Activated naive CD4-positive, alpha-beta T cell treated with anti-CD3 and anti-CD28 coated beads for 36 hours (primary cell): ENCODE results near the gene MRPL14. TPM values are rescaled to one million over a fixed set of nuclear protein-coding genes. Genes with fewer than 3 reads are reported as not detected.
"Not testable (repeated sequence)": the region's sequence is repeated elsewhere in the genome, so short reads cannot be mapped to it uniquely, and the experiment has no call there.

ENCODE experiments used
- CTCF ChIA-PET: fragments of 350-600 bp; sonication (Branson Sonifier 250); formaldehyde crosslinking; loops from one replicate; lab custom pipeline; 2021; ENCODE audit warnings: antibody characterized with exemption; lab: Charles Lee
- DNase-seq: peaks from one replicate; pipeline ENCODE4 v3.0.0-alpha.2; 2020
- H3K27ac Mint-ChIP-seq: one replicate; pipeline ENCODE4 v1.8.0; 2021; ENCODE audit warnings: mild to moderate bottlenecking, mixed read lengths
- H3K27me3 Mint-ChIP-seq: one replicate; pipeline ENCODE4 v1.8.0; 2021; ENCODE audit warnings: low read depth, mixed read lengths
- H3K36me3 Mint-ChIP-seq: one replicate; pipeline ENCODE4 v1.8.0; 2021; ENCODE audit warnings: low read depth, mixed read lengths
- H3K4me1 Mint-ChIP-seq: one replicate; pipeline ENCODE4 v1.8.0; 2021; ENCODE audit warnings: low read depth, mixed read lengths
- H3K4me3 Mint-ChIP-seq: one replicate; pipeline ENCODE4 v1.8.0; 2021; ENCODE audit warnings: mild to moderate bottlenecking, moderate library complexity, mixed read lengths
- H3K9me3 Mint-ChIP-seq: one replicate; pipeline ENCODE4 v1.8.0; 2021; ENCODE audit warnings: mixed read lengths
- intact Hi-C: fragments of 100-400 bp; cut with micrococcal nuclease; formaldehyde crosslinking; loops from one replicate; pipeline ENCODE4 v1.15.1; 2023
- total RNA-seq, 2 experiments: library from RNA; stranded (reverse); gene quantifications; one replicate each; pipeline ENCODE4 v1.2.3, GENCODE V29; 2021

MRPL14 gene
- total RNA-seq, 2 experiments from 2014 or later: 40.9 to 41.0 TPM

GRCh38 chr6:44093750-44094402, 33.4 kb downstream of the MRPL14 start:
- CTCF ChIA-PET: interaction anchor here (0.6 kb wide), 2 partner anchors 27 to 335 kb away, joined by 3 to 6 read pairs; no protein-coding TSS in a partner anchor
- H3K4me1 Mint-ChIP-seq: no peaks in the 10 kb centered on the region
- intact Hi-C loops: no loop called here
- no peak overlapping the region for H3K4me3 Mint-ChIP-seq
- H3K27me3 Mint-ChIP-seq: no peaks in the 10 kb centered on the region
- DNase-seq: no peak
- H3K9me3 Mint-ChIP-seq: no peaks in the 10 kb centered on the region
- no peaks in the 10 kb centered on the region for H3K36me3 Mint-ChIP-seq
- H3K27ac Mint-ChIP-seq: no peak overlapping the region

- Mint-ChIP-seq H3K27ac (no peak overlapping the region), H3K9me3 (no peaks in the 10 kb centered on the region), H3K27me3 (no peaks in the 10 kb centered on the region), H3K4me3 (no peak overlapping the region), H3K4me1 (no peaks in the 10 kb centered on the region), H3K36me3 (no peaks in the 10 kb centered on the region)
- DNase-seq: no peak
- CTCF ChIA-PET: interaction anchor here (1.1 kb wide), 1 partner anchor 14 kb away, joined by 3 read pairs; no protein-coding TSS in a partner anchor
- intact Hi-C loops: no loop called here
These were observed 34.2 kb downstream of the MRPL14 start for GRCh38 chr6:44093066-44093465.

GRCh38 chr6:44091981-44092884, 35.0 kb downstream of the MRPL14 start:
- Mint-ChIP-seq H3K36me3 (no peaks in the 10 kb centered on the region), H3K4me1 (no peaks in the 10 kb centered on the region), H3K27me3 (no peaks in the 10 kb centered on the region), H3K27ac (no peak overlapping the region), H3K9me3 (no peaks in the 10 kb centered on the region), H3K4me3 (no peak overlapping the region)
- DNase-seq: no peak
- CTCF ChIA-PET: interaction anchor here (0.7 to 1.1 kb wide), 3 partner anchors 14 to 1796 kb away, joined by 3 to 5 read pairs (median 3); no protein-coding TSS in a partner anchor
- intact Hi-C loops: no loop called here

- intact Hi-C loops, H3K9me3 Mint-ChIP-seq, H3K4me1 Mint-ChIP-seq, H3K36me3 Mint-ChIP-seq, H3K27ac Mint-ChIP-seq, H3K4me3 Mint-ChIP-seq, H3K27me3 Mint-ChIP-seq, DNase-seq: not testable (repeated sequence)
- CTCF ChIA-PET: interaction anchor here (0.7 to 0.9 kb wide), 3 partner anchors 60 to 1795 kb away, joined by 3 to 5 read pairs (median 4); no protein-coding TSS in a partner anchor
These were observed 35.9 kb downstream of the MRPL14 start for GRCh38 chr6:44091356-44091755.

GRCh38 chr6:44090465-44090864, 36.8 kb downstream of the MRPL14 start:
- no peaks in the 10 kb centered on the region for H3K9me3 Mint-ChIP-seq
- H3K4me1 Mint-ChIP-seq: no peaks in the 10 kb centered on the region
- no peak overlapping the region for H3K27ac Mint-ChIP-seq
- intact Hi-C loops: no loop called here
- H3K4me3 Mint-ChIP-seq: no peak overlapping the region
- CTCF ChIA-PET: interaction anchor here (1.5 kb wide), 1 partner anchor 12 kb away, joined by 3 read pairs; no protein-coding TSS in a partner anchor
- DNase-seq: no peak
- no peaks in the 10 kb centered on the region for H3K36me3 Mint-ChIP-seq
- no peaks in the 10 kb centered on the region for H3K27me3 Mint-ChIP-seq

- Mint-ChIP-seq H3K4me3 (no peak overlapping the region), H3K36me3 (no peaks in the 10 kb centered on the region), H3K4me1 (no peaks in the 10 kb centered on the region), H3K27ac (no peak overlapping the region), H3K9me3 (no peaks in the 10 kb centered on the region), H3K27me3 (no peaks in the 10 kb centered on the region)
- CTCF ChIA-PET: interaction anchor here (0.6 to 1.5 kb wide), 2 partner anchors 10 to 349 kb away, joined by 3 to 5 read pairs; no protein-coding TSS in a partner anchor
- no peak for DNase-seq
- intact Hi-C loops: no loop called here
These were observed 38.2 kb downstream of the MRPL14 start for GRCh38 chr6:44088827-44089590.

- CTCF ChIA-PET: no interaction called here
- no peaks in the 10 kb centered on the region for H3K27me3 Mint-ChIP-seq
- no peak overlapping the region for H3K27ac Mint-ChIP-seq
- no peaks in the 10 kb centered on the region for H3K9me3 Mint-ChIP-seq
- H3K4me3 Mint-ChIP-seq: no peak overlapping the region
- H3K36me3 Mint-ChIP-seq: no peaks in the 10 kb centered on the region
- H3K4me1 Mint-ChIP-seq: no peaks in the 10 kb centered on the region
- intact Hi-C loops: no loop called here
- no peak for DNase-seq
These were observed 39.6 kb downstream of the MRPL14 start for GRCh38 chr6:44087623-44088022.

GRCh38 chr6:44086931-44087574, 40.2 kb downstream of the MRPL14 start:
- CTCF ChIA-PET: interaction anchor here (0.9 kb wide), 1 partner anchor 9 kb away, joined by 4 read pairs; no protein-coding TSS in a partner anchor
- no peak overlapping the region for H3K4me3 Mint-ChIP-seq
- no peaks in the 10 kb centered on the region for H3K27me3 Mint-ChIP-seq
- no peaks in the 10 kb centered on the region for H3K9me3 Mint-ChIP-seq
- no peak overlapping the region for H3K27ac Mint-ChIP-seq
- no peaks in the 10 kb centered on the region for H3K4me1 Mint-ChIP-seq
- intact Hi-C loops: no loop called here
- DNase-seq: no peak
- no peaks in the 10 kb centered on the region for H3K36me3 Mint-ChIP-seq

- H3K27me3 Mint-ChIP-seq: no peaks in the 10 kb centered on the region
- CTCF ChIA-PET: interaction anchor here (0.8 to 2.2 kb wide), 6 partner anchors 10 to 433 kb away, joined by 3 to 8 read pairs (median 4); no protein-coding TSS in a partner anchor
- DNase-seq: no peak
- no peak overlapping the region for H3K4me3 Mint-ChIP-seq
- no peaks in the 10 kb centered on the region for H3K4me1 Mint-ChIP-seq
- no peaks in the 10 kb centered on the region for H3K9me3 Mint-ChIP-seq
- intact Hi-C loops: no loop called here
- H3K27ac Mint-ChIP-seq: no peak overlapping the region
- H3K36me3 Mint-ChIP-seq: no peaks in the 10 kb centered on the region
These were observed 42.0 kb downstream of the MRPL14 start for GRCh38 chr6:44085219-44085618.

- no peak for DNase-seq
- Mint-ChIP-seq H3K4me3 (no peak overlapping the region), H3K36me3 (no peaks in the 10 kb centered on the region)
These were observed 42.8 kb downstream of the MRPL14 start for GRCh38 chr6:44084231-44085014.

GRCh38 chr6:44082872-44083321, 44.4 kb downstream of the MRPL14 start:
- no peak for DNase-seq
- H3K36me3 Mint-ChIP-seq: no peaks in the 10 kb centered on the region
- CTCF ChIA-PET: interaction anchor here (0.6 to 1.8 kb wide), 2 partner anchors 9 to 160 kb away, joined by 3 to 10 read pairs; no protein-coding TSS in a partner anchor
- H3K4me3 Mint-ChIP-seq: no peak overlapping the region
- no peaks in the 10 kb centered on the region for H3K9me3 Mint-ChIP-seq
- no peaks in the 10 kb centered on the region for H3K27me3 Mint-ChIP-seq
- no peak overlapping the region for H3K27ac Mint-ChIP-seq
- intact Hi-C loops: no loop called here
- no peaks in the 10 kb centered on the region for H3K4me1 Mint-ChIP-seq

More at GRCh38 chr6:44084231-44085014, 42.8 kb downstream of the MRPL14 start:
- Mint-ChIP-seq H3K27ac (no peak overlapping the region), H3K9me3 (no peaks in the 10 kb centered on the region), H3K4me1 (no peaks in the 10 kb centered on the region), H3K27me3 (no peaks in the 10 kb centered on the region)
- CTCF ChIA-PET: interaction anchor here (0.8 to 2.2 kb wide), 4 partner anchors 9 to 432 kb away, joined by 3 to 8 read pairs (median 4); no protein-coding TSS in a partner anchor
- intact Hi-C loops: no loop called here
